Activated CD4-positive, alpha-beta T cell treated with anti-CD3 and anti-CD28 coated beads, Interleukin-2, amount 10 ng/mL, durations not matched to agents 7 days and 5 days (primary cell): ENCODE results near the gene CCDC188. TPM values are rescaled to one million over a fixed set of nuclear protein-coding genes. Genes with fewer than 3 reads are reported as not detected.

Experiments
- CTCF ChIA-PET: fragments of 350-600 bp; sonication (Branson Sonifier 250); formaldehyde crosslinking; loops from one replicate; lab custom pipeline; 2021; ENCODE audit warnings: antibody characterized with exemption; lab: Charles Lee
- POLR2A ChIA-PET: fragments of 350-600 bp; sonication (Branson Sonifier 250); formaldehyde crosslinking; loops from one replicate; lab custom pipeline; 2021; ENCODE audit warnings: antibody characterized with exemption; lab: Charles Lee
- DNase-seq: peaks from one replicate; pipeline ENCODE4 v3.0.0-alpha.2; 2020
- H3K27ac Mint-ChIP-seq: one replicate; pipeline ENCODE4 v1.8.0; 2021; ENCODE audit warnings: mild to moderate bottlenecking, moderate library complexity, mixed read lengths
- H3K27me3 Mint-ChIP-seq: one replicate; pipeline ENCODE4 v1.8.0; 2021; ENCODE audit warnings: mixed read lengths
- H3K36me3 Mint-ChIP-seq: one replicate; pipeline ENCODE4 v1.8.0; 2021; ENCODE audit warnings: low read depth, mixed read lengths
- H3K4me1 Mint-ChIP-seq: one replicate; pipeline ENCODE4 v1.8.0; 2021; ENCODE audit warnings: mixed read lengths
- H3K4me3 Mint-ChIP-seq: one replicate; pipeline ENCODE4 v1.8.0; 2021; ENCODE audit warnings: mild to moderate bottlenecking, moderate library complexity, mixed read lengths
- H3K9me3 Mint-ChIP-seq: one replicate; pipeline ENCODE4 v1.8.0; 2021; ENCODE audit warnings: mixed read lengths
- total RNA-seq, 2 experiments: library from RNA; stranded (reverse); gene quantifications; one replicate each; pipeline ENCODE4 v1.2.3, GENCODE V29; 2021

CCDC188 gene
- total RNA-seq, 2 experiments from 2014 or later, result 0.12 to 0.23 TPM

- ChIA-PET CTCF (no interaction called here), POLR2A (no interaction called here)
- no peak for DNase-seq
- H3K4me1 Mint-ChIP-seq, result peaks cover 4% of the 10 kb centered on the region
- no peaks in the 10 kb centered on the region for H3K36me3 Mint-ChIP-seq
- H3K4me3 Mint-ChIP-seq, result no peak overlapping the region
- peaks cover 3% of the 10 kb centered on the region for H3K27me3 Mint-ChIP-seq
- H3K9me3 Mint-ChIP-seq, result no peaks in the 10 kb centered on the region
- peak overlapping the region; percentile 13 for H3K27ac Mint-ChIP-seq
These were observed 7.7 kb upstream of the CCDC188 start for GRCh38 chr22:20158391-20159036.

GRCh38 chr22:20157430-20158183 is 6.8 kb upstream of the CCDC188 start:
- peaks cover 4% of the 10 kb centered on the region for H3K4me1 Mint-ChIP-seq
- ChIA-PET POLR2A (interaction anchor here (0.6 kb wide), 1 partner anchor 58 kb away, joined by 4 read pairs; no protein-coding TSS in a partner anchor), CTCF (interaction anchor here (0.6 to 2.5 kb wide), 13 partner anchors 9 to 231 kb away, joined by 3 to 11 read pairs (median 3); partner anchors contain the start of gene TRMT2A)
- H3K36me3 Mint-ChIP-seq, result no peaks in the 10 kb centered on the region
- no peak overlapping the region for H3K27ac Mint-ChIP-seq
- no peak overlapping the region for H3K4me3 Mint-ChIP-seq
- H3K27me3 Mint-ChIP-seq, result peaks cover 3% of the 10 kb centered on the region
- H3K9me3 Mint-ChIP-seq, result no peaks in the 10 kb centered on the region
- no peak for DNase-seq

- ChIA-PET CTCF (interaction anchor here (0.6 to 2.5 kb wide), 14 partner anchors 10 to 230 kb away, joined by 3 to 11 read pairs (median 3); partner anchors contain the start of gene TRMT2A), POLR2A (interaction anchor here (0.6 kb wide), 1 partner anchor 59 kb away, joined by 4 read pairs; no protein-coding TSS in a partner anchor)
- DNase-seq, result peak; percentile 86
- no peaks in the 10 kb centered on the region for H3K9me3 Mint-ChIP-seq
- peaks cover 4% of the 10 kb centered on the region for H3K4me1 Mint-ChIP-seq
- peak overlapping the region; percentile 50 for H3K27ac Mint-ChIP-seq
- peaks cover 3% of the 10 kb centered on the region for H3K27me3 Mint-ChIP-seq
- no peak overlapping the region for H3K4me3 Mint-ChIP-seq
- no peaks in the 10 kb centered on the region for H3K36me3 Mint-ChIP-seq
These were observed 6.0 kb upstream of the CCDC188 start for GRCh38 chr22:20156611-20157429.

GRCh38 chr22:20156042-20156389 is 5.2 kb upstream of the CCDC188 start:
- CTCF ChIA-PET, result interaction anchor here (2.5 kb wide), 1 partner anchor 129 kb away, joined by 11 read pairs; no protein-coding TSS in a partner anchor
- POLR2A ChIA-PET, result no interaction called here
- DNase-seq, result no peak

GRCh38 chr22:20155330-20156041 is 4.6 kb upstream of the CCDC188 start:
- ChIA-PET POLR2A (no interaction called here), CTCF (interaction anchor here (2.5 kb wide), 1 partner anchor 130 kb away, joined by 11 read pairs; no protein-coding TSS in a partner anchor)
- H3K4me1 Mint-ChIP-seq, result peaks cover 4% of the 10 kb centered on the region
- DNase-seq, result peak; percentile 28
- no peaks in the 10 kb centered on the region for H3K9me3 Mint-ChIP-seq
- H3K27ac Mint-ChIP-seq, result no peak overlapping the region
- H3K27me3 Mint-ChIP-seq, result peaks cover 3% of the 10 kb centered on the region
- no peak overlapping the region for H3K4me3 Mint-ChIP-seq
- H3K36me3 Mint-ChIP-seq, result no peaks in the 10 kb centered on the region

More at GRCh38 chr22:20156042-20156389, 5.2 kb upstream of the CCDC188 start:
- H3K27ac Mint-ChIP-seq, result no peak overlapping the region
- H3K4me3 Mint-ChIP-seq, result no peak overlapping the region
- H3K36me3 Mint-ChIP-seq, result no peaks in the 10 kb centered on the region
- H3K9me3 Mint-ChIP-seq, result no peaks in the 10 kb centered on the region
- peaks cover 4% of the 10 kb centered on the region for H3K4me1 Mint-ChIP-seq
- H3K27me3 Mint-ChIP-seq, result peaks cover 3% of the 10 kb centered on the region

- ChIA-PET CTCF (no interaction called here), POLR2A (no interaction called here)
- Mint-ChIP-seq H3K27me3 (peaks cover 3% of the 10 kb centered on the region), H3K4me1 (peaks cover 4% of the 10 kb centered on the region), H3K9me3 (no peaks in the 10 kb centered on the region), H3K4me3 (no peak overlapping the region), H3K36me3 (no peaks in the 10 kb centered on the region), H3K27ac (no peak overlapping the region)
- DNase-seq, result no peak
These were observed 3.8 kb upstream of the CCDC188 start for GRCh38 chr22:20154602-20155187.

GRCh38 chr22:20153945-20154344 is 3.1 kb upstream of the CCDC188 start:
- no peaks in the 10 kb centered on the region for H3K9me3 Mint-ChIP-seq
- no peak overlapping the region for H3K27ac Mint-ChIP-seq
- H3K27me3 Mint-ChIP-seq, result peaks cover 2% of the 10 kb centered on the region
- ChIA-PET CTCF (no interaction called here), POLR2A (interaction anchor here (0.6 kb wide), 1 partner anchor 262 kb away, joined by 4 read pairs; no protein-coding TSS in a partner anchor)
- H3K4me3 Mint-ChIP-seq, result no peak overlapping the region
- no peak for DNase-seq
- H3K36me3 Mint-ChIP-seq, result no peaks in the 10 kb centered on the region
- H3K4me1 Mint-ChIP-seq, result peaks cover 4% of the 10 kb centered on the region

- H3K27ac Mint-ChIP-seq, result no peak overlapping the region
- CTCF ChIA-PET, result no interaction called here
These were observed 1.6 kb upstream of the CCDC188 start for GRCh38 chr22:20152464-20152890.

GRCh38 chr22:20151276-20151588 is 377 bp upstream of the CCDC188 start:
- ChIA-PET CTCF (interaction anchor here (0.7 to 0.8 kb wide), 2 partner anchors 133 to 303 kb away, joined by 3 read pairs; no protein-coding TSS in a partner anchor), POLR2A (no interaction called here)
- H3K27me3 Mint-ChIP-seq, result no peaks in the 10 kb centered on the region
- H3K4me1 Mint-ChIP-seq, result peaks cover 2% of the 10 kb centered on the region
- H3K36me3 Mint-ChIP-seq, result no peaks in the 10 kb centered on the region
- H3K27ac Mint-ChIP-seq, result no peak overlapping the region
- no peak overlapping the region for H3K4me3 Mint-ChIP-seq
- DNase-seq, result no peak
- H3K9me3 Mint-ChIP-seq, result no peaks in the 10 kb centered on the region

More at GRCh38 chr22:20152464-20152890, 1.6 kb upstream of the CCDC188 start:
- Mint-ChIP-seq H3K9me3 (no peaks in the 10 kb centered on the region), H3K4me3 (no peak overlapping the region), H3K4me1 (peaks cover 4% of the 10 kb centered on the region), H3K27me3 (no peaks in the 10 kb centered on the region), H3K36me3 (no peaks in the 10 kb centered on the region)
- POLR2A ChIA-PET, result no interaction called here
- no peak for DNase-seq

GRCh38 chr22:20149257-20150250 is 1.3 kb downstream of the CCDC188 start:
- POLR2A ChIA-PET, result no interaction called here
- no peak for DNase-seq
- no peak overlapping the region for H3K27ac Mint-ChIP-seq

GRCh38 chr22:20148414-20148813 is 2.4 kb downstream of the CCDC188 start:
- H3K27me3 Mint-ChIP-seq, result no peaks in the 10 kb centered on the region
- ChIA-PET POLR2A (no interaction called here), CTCF (no interaction called here)
- H3K27ac Mint-ChIP-seq, result no peak overlapping the region
- no peaks in the 10 kb centered on the region for H3K4me1 Mint-ChIP-seq
- no peak overlapping the region for H3K4me3 Mint-ChIP-seq
- no peak for DNase-seq
- H3K36me3 Mint-ChIP-seq, result no peaks in the 10 kb centered on the region
- no peaks in the 10 kb centered on the region for H3K9me3 Mint-ChIP-seq

More at GRCh38 chr22:20149257-20150250, 1.3 kb downstream of the CCDC188 start:
- CTCF ChIA-PET, result no interaction called here
- no peaks in the 10 kb centered on the region for H3K36me3 Mint-ChIP-seq
- no peak overlapping the region for H3K4me3 Mint-ChIP-seq
- no peaks in the 10 kb centered on the region for H3K9me3 Mint-ChIP-seq
- no peaks in the 10 kb centered on the region for H3K27me3 Mint-ChIP-seq
- peaks cover under 1% of the 10 kb centered on the region for H3K4me1 Mint-ChIP-seq
